IMR-90 (cell line): Measurements from ENCODE around the gene ZNFX1. TPM values are rescaled to one million over a fixed set of nuclear protein-coding genes. Genes with fewer than 3 reads are reported as not detected.

Experiments used
- ATAC-seq: fragments of 200-7000 bp; cut with Tn5 transposase; 2 replicates; pipeline ENCODE4 v1.9.1; 2020; ENCODE audit warnings: low read depth, mild to moderate bottlenecking, moderate library complexity
- BruUV-seq: library from RNA; stranded (reverse); fragments of 400-500 nt; replicated peaks from 2 replicates; lab custom pipeline; 2021; lab: Mats Ljungman, UMichigan
- CTCF ChIA-PET: fragments of 300-600 bp; formaldehyde crosslinking; extraction: SDS; loops from one replicate; lab custom pipeline; 2021; ENCODE audit warnings: antibody characterized with exemption; lab: Yijun Ruan, JAX
- POLR2A ChIA-PET: fragments of 300-600 bp; sonication (Branson Sonifier 250); formaldehyde crosslinking; loops from one replicate; lab custom pipeline; 2022; ENCODE audit warnings: antibody characterized with exemption; ENCODE audit not compliant: unreplicated experiment; lab: Charles Lee
- DNase-seq: peaks from one replicate; pipeline ENCODE4 v3.0.0; 2013
- H2AFZ ChIP-seq: replicated peaks from 2 replicates; pipeline ENCODE3; 2013; ENCODE audit warnings: low read length, mild to moderate bottlenecking; ENCODE audit not compliant: poor library complexity
- H2AK5ac ChIP-seq: 2 replicates; pipeline ENCODE4 v1.6.1; 2013; ENCODE audit warnings: low read depth, low read length, inconsistent platforms
- H2AK9ac ChIP-seq: replicated peaks from 2 replicates; pipeline ENCODE3; 2013; ENCODE audit warnings: mild to moderate bottlenecking, low read depth, low read length, moderate library complexity; ENCODE audit not compliant: poor library complexity
- H2BK120ac ChIP-seq: 2 replicates; pipeline ENCODE4 v1.6.1; 2013; ENCODE audit warnings: low read depth, low read length, inconsistent platforms
- H2BK15ac ChIP-seq: 3 replicates; pipeline ENCODE4 v1.6.1; 2013; ENCODE audit warnings: low read depth, low read length, inconsistent platforms
- H2BK20ac ChIP-seq: 2 replicates; pipeline ENCODE4 v1.6.1; 2013; ENCODE audit warnings: low read depth, mild to moderate bottlenecking, inconsistent platforms, low read length, moderate library complexity
- H2BK5ac ChIP-seq: 2 replicates; pipeline ENCODE4 v1.6.1; 2013; ENCODE audit warnings: mild to moderate bottlenecking, low read depth, low read length, inconsistent platforms; ENCODE audit not compliant: poor library complexity, severe bottlenecking
- H3K14ac ChIP-seq: replicated peaks from 2 replicates; pipeline ENCODE4 v1.6.1; 2013; ENCODE audit warnings: low read depth, low read length, inconsistent platforms
- H3K18ac ChIP-seq: 2 replicates; pipeline ENCODE4 v1.6.1; 2013; ENCODE audit warnings: low read depth, low read length, control low read depth
- H3K23ac ChIP-seq: 2 replicates; pipeline ENCODE4 v1.6.1; 2013; ENCODE audit warnings: low read depth, low read length, inconsistent platforms
- H3K27ac ChIP-seq: 2 replicates; pipeline ENCODE4 v1.5.1; 2013; ENCODE audit warnings: mild to moderate bottlenecking, control low read depth, low read length; ENCODE audit not compliant: insufficient read depth
- H3K27me3 ChIP-seq: 2 replicates; pipeline ENCODE4 v1.6.1; 2013; ENCODE audit warnings: low read length; ENCODE audit not compliant: control insufficient read depth, insufficient read depth
- H3K36me3 ChIP-seq: 2 replicates; pipeline ENCODE4 v1.6.1; 2013; ENCODE audit warnings: low read length, mixed read lengths; ENCODE audit not compliant: control insufficient read depth, insufficient read depth
- H3K4ac ChIP-seq: 2 replicates; pipeline ENCODE4 v1.6.1; 2013; ENCODE audit warnings: low read depth, low read length, inconsistent platforms
- H3K4me1 ChIP-seq: 2 replicates; pipeline ENCODE4 v1.6.1; 2013; ENCODE audit warnings: low read length, mixed read lengths; ENCODE audit not compliant: control insufficient read depth, insufficient read depth
- H3K4me2 ChIP-seq: 2 replicates; pipeline ENCODE4 v1.6.1; 2013; ENCODE audit warnings: low read depth, mild to moderate bottlenecking, control low read depth, low read length, moderate library complexity
- H3K4me3 ChIP-seq: 2 replicates; pipeline ENCODE4 v1.5.1; 2013; ENCODE audit warnings: low read depth, mild to moderate bottlenecking, control low read depth, low read length, moderate library complexity; ENCODE audit not compliant: insufficient read depth
- H3K56ac ChIP-seq: 2 replicates; pipeline ENCODE4 v1.6.1; 2013; ENCODE audit warnings: low read length, inconsistent platforms; ENCODE audit not compliant: insufficient read depth; ENCODE audit errors: extremely low read depth
- H3K79me1 ChIP-seq, 2 experiments: 2 replicates each; pipeline ENCODE4 v1.6.1; 2013; ENCODE audit warnings: low read length in 2 of 2, inconsistent platforms in 1 of 2, low read depth in 1 of 2
- H3K9ac ChIP-seq: 2 replicates; pipeline ENCODE4 v1.6.1; 2013; ENCODE audit warnings: low read depth, low read length, control low read depth
- H3K9me1 ChIP-seq: 2 replicates; pipeline ENCODE4 v1.6.1; 2013; ENCODE audit warnings: low read length, inconsistent platforms; ENCODE audit not compliant: insufficient read depth
- H3K9me3 ChIP-seq: 2 replicates; pipeline ENCODE4 v1.6.1; 2013; ENCODE audit warnings: low read length; ENCODE audit not compliant: control insufficient read depth, insufficient read depth
- H4K20me1 ChIP-seq: 2 replicates; pipeline ENCODE4 v1.6.1; 2013; ENCODE audit warnings: low read length, inconsistent platforms; ENCODE audit not compliant: insufficient read depth
- H4K5ac ChIP-seq: 2 replicates; pipeline ENCODE4 v1.6.1; 2013; ENCODE audit warnings: mild to moderate bottlenecking, low read depth, low read length, control low read depth
- H4K8ac ChIP-seq, 2 experiments: 2 replicates each; pipeline ENCODE4 v1.6.1; 2013; ENCODE audit warnings: low read depth in 2 of 2, low read length in 2 of 2, control low read depth in 1 of 2, inconsistent platforms in 1 of 2
- H4K91ac ChIP-seq: 2 replicates; pipeline ENCODE4 v1.6.1; 2013; ENCODE audit warnings: low read depth, low read length, inconsistent platforms; ENCODE audit not compliant: insufficient read depth
- CTCF ChIP-seq: conservative IDR thresholded peaks from 2 replicates; pipeline ENCODE4 v1.5.1; 2012; ENCODE audit warnings: mild to moderate bottlenecking, low read depth, low read length, improper control_type of control experiment
- POLR2A ChIP-seq: IDR thresholded peaks from 2 replicates; pipeline ENCODE4 v1.6.1; 2012; ENCODE audit warnings: mild to moderate bottlenecking, low read depth, low read length
- SMC3 ChIP-seq: fragments of 150-350 bp; IDR thresholded peaks from 2 replicates; pipeline ENCODE4 v1.6.1; 2016; ENCODE audit warnings: low read depth, mild to moderate bottlenecking, antibody characterized with exemption, low read length, moderate library complexity
- WGBS, 2 experiments: methylation state at CpG; one replicate each; pipeline versions ENCODE4 v1.1.5 to v1.1.7; 2013; ENCODE audit warnings: missing lambda C conversion rate in 2 of 2; ENCODE audit not compliant: insufficient read length in 1 of 2; ENCODE audit errors: extremely low coverage in 2 of 2; 5-methylcytosine and 5-hydroxymethylcytosine counted together
- dilution Hi-C: fragments of 300-500 bp; cut with HindIII; formaldehyde crosslinking; loops from one replicate; pipeline ENCODE4 v1.14.3; 2018; ENCODE audit warnings: low sequenced_read_pairs; ENCODE audit not compliant: unreplicated experiment
- in situ Hi-C: fragments of 300-500 bp; cut with MboI; formaldehyde crosslinking; loops from 3 replicates; pipeline ENCODE4 v1.14.3; 2019; ENCODE audit warnings: low sequenced_read_pairs, inconsistent platforms, mixed read lengths
- intact Hi-C: fragments of 100-400 bp; cut with micrococcal nuclease; formaldehyde crosslinking; loops from 2 replicates; pipeline ENCODE4 v1.10.0; 2022
- polyA plus RNA-seq, 3 experiments: library from polyadenylated mRNA; depleted of rRNA; stranded (reverse); fragments of >200 nt; gene quantifications; 2 replicates each; pipeline ENCODE4 v1.2.3, GENCODE V29; 2012; ENCODE audit warnings: low replicate concordance in 1 of 3
- total RNA-seq: library from RNA; depleted of rRNA; stranded (reverse); fragments of >200 nt; gene quantifications from 2 replicates; pipeline ENCODE4 v1.2.3, GENCODE V29; 2012

The ZNFX1 gene
- total and polyA plus RNA-seq, 2 of the 4 experiments (the other 2 are of a cell fraction), result 10.9 to 60.9 TPM

GRCh38 chr20:49281913-49282467, 4.1 kb upstream of the ZNFX1 start:
- in situ Hi-C loops, result no loop called here
- no peak overlapping the region for H3K23ac ChIP-seq
- no peak for ATAC-seq
- no peak overlapping the region for H4K5ac ChIP-seq
- CTCF ChIA-PET, result no interaction called here
- H3K14ac ChIP-seq, result no peak overlapping the region
- H4K20me1 ChIP-seq, result peaks cover 87% of the 10 kb centered on the region
- dilution Hi-C loops, result no loop called here
- no peak overlapping the region for H2AFZ ChIP-seq
- H3K4me1 ChIP-seq, result peaks cover 5% of the 10 kb centered on the region
- peaks cover 39 to 77% of the 10 kb centered on the region in 2 experiments for H3K79me1 ChIP-seq
- H3K9me3 ChIP-seq, result peaks cover 25% of the 10 kb centered on the region
- peaks cover 78% of the 10 kb centered on the region for H3K36me3 ChIP-seq
- 77% methylated on average over 3 of the region's 9 CpGs; no CpG with 5 or more reads in 1 of the 2 experiments for WGBS, 2 experiments
- no peaks in the 10 kb centered on the region for H3K27me3 ChIP-seq
- H4K91ac ChIP-seq, result no peak overlapping the region
- no peak overlapping the region for H3K27ac ChIP-seq
- H3K4me2 ChIP-seq, result 0 out of 2 replicates have a peak overlapping the region, but pooled peaks have one; percentile 6
- no peak overlapping the region for H3K18ac ChIP-seq
- H3K9me1 ChIP-seq, result peaks cover 4% of the 10 kb centered on the region; the same call in 1 of the 2 replicates
- no peak overlapping the region for H3K4me3 ChIP-seq
- no peak overlapping the region for H2AK9ac ChIP-seq
- H3K9ac ChIP-seq, result no peak overlapping the region
- intact Hi-C loops, result no loop called here
- POLR2A ChIA-PET, result no interaction called here
- no peak overlapping the region for H2BK15ac ChIP-seq
- no peak overlapping the region for H2BK20ac ChIP-seq
- no peak overlapping the region for H3K56ac ChIP-seq
- BruUV-seq, result no TSS peak
- DNase-seq, result no peak
- H3K4ac ChIP-seq, result no peak overlapping the region
- TF ChIP-seq POLR2A (peak; percentile 31; the same call in 1 of the 2 replicates), CTCF (no peak), SMC3 (no peak)
- no peak overlapping the region for H2AK5ac ChIP-seq
- H2BK5ac ChIP-seq, result no peak overlapping the region
- H4K8ac ChIP-seq, result no peak overlapping the region
- H2BK120ac ChIP-seq, result no peak overlapping the region
